NCI-H1105 (cell line): ENCODE measurements around the gene PTER.
A peak's percentile ranks its signal among the peaks of the same experiment; 100 is the strongest.

Experiments used
- DNase-seq: peaks from one replicate; lab custom pipeline; 2025; lab: John Stamatoyannopoulos, UW

The PTER gene, protein sequence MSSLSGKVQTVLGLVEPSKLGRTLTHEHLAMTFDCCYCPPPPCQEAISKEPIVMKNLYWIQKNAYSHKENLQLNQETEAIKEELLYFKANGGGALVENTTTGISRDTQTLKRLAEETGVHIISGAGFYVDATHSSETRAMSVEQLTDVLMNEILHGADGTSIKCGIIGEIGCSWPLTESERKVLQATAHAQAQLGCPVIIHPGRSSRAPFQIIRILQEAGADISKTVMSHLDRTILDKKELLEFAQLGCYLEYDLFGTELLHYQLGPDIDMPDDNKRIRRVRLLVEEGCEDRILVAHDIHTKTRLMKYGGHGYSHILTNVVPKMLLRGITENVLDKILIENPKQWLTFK

DNA sequence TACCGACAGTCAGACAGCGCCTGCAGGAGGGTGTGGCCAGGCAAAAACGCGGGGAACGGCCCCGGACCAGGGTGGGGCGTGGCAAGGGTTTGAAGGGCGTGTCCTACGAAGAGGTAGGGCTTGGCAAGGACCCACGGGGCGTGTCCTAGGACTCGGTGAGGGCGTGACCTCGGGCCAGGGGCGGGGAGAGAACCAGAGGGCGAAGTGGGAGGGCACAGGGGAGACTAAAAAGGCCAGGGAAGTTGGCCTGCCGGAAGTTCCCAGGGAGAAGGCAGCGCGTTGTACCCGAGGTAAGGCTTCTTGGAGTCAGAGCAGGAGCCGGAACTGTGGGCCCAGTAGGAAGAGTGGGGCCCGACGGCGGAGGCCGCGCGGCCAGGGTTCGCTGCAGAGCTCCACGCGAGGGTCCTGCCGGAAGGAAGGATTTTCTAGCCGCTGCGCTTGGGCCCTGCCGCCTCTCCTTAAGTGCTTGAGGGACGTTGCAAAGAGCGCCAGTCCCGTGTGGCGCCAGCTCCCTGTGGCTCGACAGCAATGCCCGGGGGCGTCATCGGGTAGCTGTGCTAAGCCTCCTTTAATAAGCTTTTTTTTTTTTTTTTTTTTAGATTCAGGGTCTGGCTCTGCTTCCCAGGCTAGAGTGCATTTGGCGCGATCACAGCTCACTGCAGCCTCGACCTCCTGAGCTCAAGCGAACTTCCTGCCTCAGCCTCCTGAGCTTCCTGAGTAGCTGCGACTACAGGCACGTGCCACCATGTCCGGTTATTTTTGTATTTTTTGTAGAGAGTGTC lies at the start of gene PTER:
TSS of gene PTER (plus strand) at position 253 of the 782 bp plus-strand sequence. CDS start 47,375 bp downstream, outside the sequence.
- peak; percentile 74 for DNase-seq

DNA sequence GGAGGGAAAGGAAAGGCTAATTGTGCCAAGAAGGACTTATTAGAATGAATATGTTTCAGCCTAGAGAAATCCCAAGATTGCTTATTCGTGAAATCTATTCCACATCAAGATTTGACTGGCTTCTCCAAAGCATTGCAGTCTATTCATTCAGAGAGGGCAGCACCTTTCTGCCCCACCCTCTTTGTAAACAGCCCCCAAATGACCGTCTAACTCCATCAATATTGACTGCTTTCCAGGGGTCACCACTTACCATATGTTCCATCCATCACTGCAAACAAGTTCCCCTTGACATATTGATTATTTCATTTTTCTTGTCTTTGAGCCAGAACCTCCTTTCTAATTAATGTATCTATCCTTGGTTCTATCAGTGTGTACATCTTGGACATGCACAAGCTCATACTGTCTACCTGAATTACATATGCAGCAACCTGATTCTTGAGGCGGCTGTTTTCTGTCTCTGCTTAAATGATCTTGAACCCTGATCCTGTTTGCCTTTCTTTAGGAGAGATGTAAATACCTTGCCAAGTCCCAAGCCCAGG lies 44.2 kb upstream of the PTER start:
- no peak for DNase-seq

DNA sequence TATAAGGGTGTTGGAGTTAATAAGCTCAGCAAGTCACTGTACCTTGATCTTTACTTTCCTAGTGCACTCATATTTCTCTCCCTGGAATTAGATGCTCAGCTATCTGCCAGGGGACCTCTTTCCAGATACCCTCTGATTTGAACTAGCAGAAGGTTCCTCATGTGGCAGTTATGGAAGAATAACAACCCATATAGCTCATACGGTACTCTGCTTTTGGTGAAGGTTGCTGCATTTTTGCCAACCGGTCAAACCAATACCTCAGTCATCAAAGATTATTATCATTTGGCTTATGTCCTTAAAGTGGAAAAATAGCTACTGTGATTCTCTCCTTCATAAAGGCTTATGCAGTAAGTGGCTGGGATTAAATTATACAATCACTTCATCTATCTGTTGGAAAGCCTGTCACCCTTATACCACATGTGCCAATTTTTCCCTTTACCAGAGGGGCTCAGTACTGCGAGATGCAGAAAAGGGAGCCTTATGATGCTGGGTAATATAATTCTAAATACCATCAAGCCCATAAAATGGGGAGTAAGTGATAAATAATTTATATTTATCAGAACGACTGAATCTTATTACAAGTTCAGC lies 43.4 kb upstream of the PTER start:
- no peak for DNase-seq

GRCh38 chr10:16401416-16401815 lies 35.4 kb upstream of the PTER start:
- DNase-seq, result no peak

DNA sequence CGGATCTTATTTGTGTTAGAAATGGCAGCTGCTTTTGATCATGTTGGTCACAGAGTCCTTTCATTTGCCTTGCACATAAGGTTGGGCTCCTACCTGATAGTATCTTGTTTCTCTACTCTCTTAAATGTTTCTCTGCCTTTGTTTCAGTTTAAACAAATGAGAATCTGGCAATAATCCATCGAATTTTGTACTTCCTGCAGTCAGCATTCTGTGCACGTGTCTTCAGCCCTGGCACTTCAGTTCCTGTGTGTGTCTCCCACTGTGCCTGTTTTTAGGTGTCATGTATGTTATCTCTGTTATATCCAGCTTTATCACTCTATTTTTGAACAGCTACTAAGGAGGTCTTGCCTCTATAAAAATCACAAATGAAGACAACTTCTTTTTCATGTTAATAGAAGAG lies 28.4 kb upstream of the PTER start:
- DNase-seq, result no peak

DNA sequence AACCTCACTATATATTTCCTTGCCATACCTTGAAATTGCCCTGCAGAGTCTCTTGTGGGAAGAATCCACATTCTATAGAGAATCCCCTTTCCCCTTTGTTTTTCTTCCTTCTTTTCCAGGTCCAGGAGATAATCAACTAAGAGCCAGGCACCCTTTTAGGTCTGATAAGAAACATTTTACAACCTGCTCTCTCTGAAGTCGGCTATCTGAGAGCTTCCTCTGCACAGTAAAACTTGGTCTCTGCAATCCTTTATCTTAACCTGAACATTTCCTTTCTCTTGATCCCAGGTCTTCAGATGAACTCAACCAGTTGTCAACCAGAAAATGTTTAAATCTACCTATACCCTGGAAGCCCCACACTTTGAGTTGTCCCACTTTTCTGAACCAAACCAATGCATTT lies 19.5 kb upstream of the PTER start:
- no peak for DNase-seq

GRCh38 chr10:16423599-16423998 lies 13.2 kb upstream of the PTER start:
- DNase-seq, result no peak

- no peak for DNase-seq
Measured at GRCh38 chr10:16425449-16425848, 11.4 kb upstream of the PTER start.

DNA sequence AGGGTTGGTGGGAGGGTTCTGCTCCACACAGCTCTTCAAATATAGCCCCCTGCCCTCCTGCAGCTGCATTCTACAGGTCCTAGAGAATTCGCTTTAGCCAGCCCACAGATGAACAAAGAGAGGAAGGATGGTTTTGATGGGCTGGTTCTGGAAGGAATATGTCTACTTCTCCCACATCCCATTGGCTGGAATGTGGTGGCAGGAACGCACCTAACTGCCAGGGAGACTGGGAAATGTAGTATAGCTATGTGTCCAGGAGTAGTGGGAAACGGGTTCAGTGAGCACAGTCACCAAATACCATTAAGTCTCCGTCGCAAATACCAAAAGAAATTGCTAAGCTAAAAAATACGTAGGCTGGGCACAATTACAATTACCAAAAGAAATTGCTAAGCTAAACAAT lies 7.3 kb upstream of the PTER start:
- DNase-seq, result no peak

DNA sequence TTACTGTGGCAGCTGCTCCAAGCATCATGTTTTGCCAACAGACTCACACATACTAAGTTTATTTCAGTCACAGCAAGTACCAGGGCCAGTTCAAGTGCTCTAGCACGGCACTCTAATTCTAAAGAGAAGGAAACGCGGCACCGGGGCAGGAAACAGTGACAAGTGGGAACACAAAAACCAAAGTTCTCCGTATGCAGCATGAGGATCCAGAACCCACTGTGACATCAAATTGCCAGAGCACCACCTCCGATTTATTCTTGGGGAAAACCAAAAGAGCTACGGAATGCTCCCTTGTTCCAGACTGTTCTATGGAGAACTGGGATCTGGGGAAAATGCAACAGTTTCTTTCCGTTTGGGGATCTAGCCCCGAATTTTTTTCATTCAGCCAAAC lies 448 bp upstream of the PTER start:
- no peak for DNase-seq

GRCh38 chr10:16437540-16437894 lies 707 bp downstream of the PTER start:
- no peak for DNase-seq

DNA sequence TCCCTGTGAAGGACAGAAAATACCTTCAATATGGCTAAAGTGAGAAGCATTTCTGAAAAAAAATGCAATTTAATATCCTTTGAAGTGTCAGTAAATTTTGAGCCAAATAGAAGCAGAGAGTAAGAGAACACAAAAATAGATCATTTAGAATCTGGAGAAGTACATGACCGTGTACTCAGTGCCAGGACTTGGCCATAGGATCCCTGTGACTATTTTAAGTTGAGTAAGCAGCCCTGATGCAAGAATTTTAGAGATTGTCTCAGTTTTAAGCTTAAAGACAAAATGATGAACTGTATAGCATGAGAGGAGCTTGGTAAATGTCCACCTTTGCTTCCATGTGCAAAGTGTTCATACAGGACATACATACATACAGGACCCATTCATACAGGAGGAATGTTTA lies 2.5 kb downstream of the PTER start:
- no peak for DNase-seq

DNA sequence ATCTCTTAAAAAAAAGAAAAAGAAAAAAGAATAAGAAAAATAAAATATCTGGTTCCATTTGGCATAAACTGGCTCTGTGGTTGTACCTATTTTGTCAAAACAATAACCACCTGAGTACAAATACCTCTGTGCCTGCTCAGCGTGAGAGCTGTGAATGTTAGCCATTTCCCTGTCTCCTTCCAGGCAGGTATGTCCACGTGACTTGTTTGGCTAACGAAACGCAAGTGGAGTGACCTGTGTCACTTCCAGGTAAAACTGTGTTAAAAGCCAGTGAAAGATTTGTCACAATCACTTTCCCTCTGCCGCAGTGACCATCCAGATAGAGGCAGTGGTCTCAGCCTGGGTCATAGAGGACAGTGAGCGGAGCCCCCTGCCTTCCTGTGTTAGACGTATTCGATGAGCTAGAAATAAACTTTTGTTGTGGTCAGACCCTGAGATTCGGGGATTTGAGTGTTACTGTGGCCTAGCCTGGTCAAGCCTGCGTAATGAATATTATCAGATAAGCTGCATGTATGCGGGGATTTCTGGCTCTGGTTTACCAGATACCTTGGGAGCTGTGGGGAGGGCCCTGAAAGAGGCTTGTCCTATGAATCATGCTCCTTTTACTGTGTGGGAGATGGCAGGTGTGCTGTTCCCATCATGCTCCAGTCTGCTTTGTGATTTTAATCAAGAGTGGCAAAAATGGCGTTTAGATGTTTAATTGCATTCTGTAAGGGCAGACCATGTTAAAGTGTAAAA lies 3.8 kb downstream of the PTER start:
- DNase-seq, result no peak

GRCh38 chr10:16441173-16441840 lies 4.5 kb downstream of the PTER start:
- DNase-seq, result no peak

DNA sequence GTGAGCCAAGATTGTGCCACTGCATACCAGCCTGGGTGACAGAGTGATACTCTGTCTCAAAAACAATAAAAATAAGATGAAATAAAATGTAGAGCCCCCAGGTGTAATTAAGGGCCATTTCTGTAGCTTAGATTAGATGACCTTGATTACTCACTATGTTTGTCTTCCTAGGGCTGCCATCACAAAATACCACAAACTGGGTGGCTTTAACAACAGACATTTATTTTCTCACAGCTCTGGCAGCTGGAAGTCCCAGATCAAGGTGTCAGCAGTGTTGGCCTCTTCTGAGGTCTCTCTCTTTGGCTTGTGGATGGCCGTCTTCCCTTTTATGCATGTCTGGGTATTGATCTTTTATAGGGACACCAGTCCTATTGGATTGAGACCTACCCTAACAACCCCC lies 6.1 kb downstream of the PTER start:
- no peak for DNase-seq

DNA sequence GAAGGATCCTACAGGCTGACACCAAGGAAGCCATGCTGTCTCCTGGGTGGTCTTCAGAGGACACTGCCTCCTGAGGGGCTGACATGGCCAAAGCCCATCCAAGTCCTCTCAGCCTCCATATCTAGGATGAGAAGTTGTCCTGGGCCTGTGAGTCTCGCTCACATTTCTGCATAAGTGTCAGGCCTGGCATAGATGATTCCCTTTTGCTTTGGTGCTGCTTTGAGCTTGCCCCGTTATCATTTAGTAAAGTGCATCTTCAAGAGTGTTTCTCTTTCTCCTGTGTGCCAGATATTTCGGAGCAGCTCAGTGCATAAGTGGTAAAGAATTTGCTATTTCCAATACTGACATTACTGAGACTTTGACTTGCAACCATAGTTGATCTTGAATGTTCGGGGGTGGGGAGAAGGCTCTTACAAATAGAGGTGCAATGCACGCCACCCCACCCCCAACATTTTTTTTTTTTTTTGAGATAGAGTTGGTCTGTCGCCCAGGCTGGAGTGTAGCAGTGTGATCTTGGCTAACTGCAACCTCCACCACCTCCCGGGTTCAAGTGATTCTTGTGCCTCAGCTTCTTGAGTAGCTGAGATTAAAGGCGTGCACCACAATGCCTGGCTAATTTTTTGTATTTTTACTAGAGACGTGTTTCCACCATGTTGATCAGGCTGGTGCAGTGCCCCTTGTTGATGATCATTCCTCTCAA lies 9.1 kb downstream of the PTER start:
- DNase-seq, result no peak

- no peak for DNase-seq
Measured at GRCh38 chr10:16449454-16449853, 12.6 kb downstream of the PTER start.

DNA sequence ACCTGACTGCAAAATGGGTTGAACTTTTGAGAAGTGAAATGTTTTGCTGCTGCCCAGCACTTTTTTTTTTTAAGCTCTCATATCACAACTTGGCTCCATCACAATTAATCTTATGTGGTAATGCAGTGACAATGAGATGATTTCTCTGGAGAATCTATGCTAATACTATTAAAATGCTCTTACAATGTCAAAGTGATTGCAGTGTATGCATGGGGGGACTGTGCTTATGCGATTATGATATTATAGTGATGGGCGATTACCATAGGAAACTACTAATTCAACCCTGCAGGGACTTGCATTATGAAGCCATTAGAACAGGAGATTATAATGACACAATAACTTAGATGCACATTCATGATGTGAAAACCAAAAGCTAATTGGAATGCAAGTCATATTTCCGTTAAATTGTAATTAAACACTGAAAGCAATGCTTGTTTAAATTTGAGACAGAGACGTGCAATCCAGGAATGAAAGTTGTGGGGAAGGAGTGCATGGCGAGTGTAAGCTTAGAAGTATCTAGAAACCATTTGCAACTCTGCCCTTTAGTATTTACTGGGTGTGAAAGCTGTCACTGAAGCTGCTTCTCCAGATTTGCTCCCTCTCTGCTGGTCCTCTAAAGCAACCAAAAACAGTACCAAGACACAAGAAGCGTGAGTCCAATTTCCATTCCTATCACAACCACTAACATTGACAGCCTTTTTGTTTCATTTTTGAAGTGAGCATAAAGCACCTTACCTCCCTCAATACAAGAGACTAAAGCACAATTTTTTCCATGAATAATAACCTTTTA lies 21.6 kb downstream of the PTER start:
- DNase-seq, result no peak

- DNase-seq, result no peak
Measured at GRCh38 chr10:16459423-16459939, 22.7 kb downstream of the PTER start.

- no peak for DNase-seq
Measured at GRCh38 chr10:16466001-16466400, 29.2 kb downstream of the PTER start.
